HepG2 (cell line): ENCODE results near the gene CFAP99. TPM values are rescaled to one million over a fixed set of nuclear protein-coding genes. Genes with fewer than 3 reads are reported as not detected.

ENCODE experiments used
- CCDC6 ChIP-seq: sonication (generic); formaldehyde crosslinking; IDR thresholded peaks from 2 replicates; pipeline ENCODE4 v1.8.1; 2022; ENCODE audit warnings: mild to moderate bottlenecking, missing genetic modification reagents, moderate library complexity
- EHMT2 ChIP-seq: fragments of 200-600 bp; sonication (generic); IDR thresholded peaks from 2 replicates; pipeline ENCODE4 v1.7.0; 2017; ENCODE audit warnings: antibody characterized with exemption, low read depth, low read length, borderline replicate concordance
- FOXA3 ChIP-seq: IDR thresholded peaks from 2 replicates; pipeline ENCODE4 v1.6.1; 2016; ENCODE audit warnings: missing genetic modification reagents, missing compliant biosample characterization
- FOXC1 ChIP-seq: sonication (generic); formaldehyde crosslinking; IDR thresholded peaks from 2 replicates; pipeline ENCODE4 v1.8.0; 2022; ENCODE audit warnings: mild to moderate bottlenecking, missing genetic modification reagents, borderline replicate concordance
- HNF4A ChIP-seq: sonication (generic); formaldehyde crosslinking; IDR thresholded peaks from 2 replicates; pipeline ENCODE4 v1.4.0; 2020; ENCODE audit warnings: missing genetic modification reagents
- HNRNPK ChIP-seq: fragments of 200-400 bp; formaldehyde crosslinking; IDR thresholded peaks from 2 replicates; pipeline ENCODE4 v1.6.1; 2018; ENCODE audit warnings: low read length, low read depth, moderate library complexity, mild to moderate bottlenecking; ENCODE audit not compliant: poor library complexity, severe bottlenecking
- MAFK ChIP-seq, 2 experiments: IDR thresholded peaks in 1 of 2; conservative IDR thresholded peaks in 1 of 2; 2 replicates each; pipeline ENCODE4 v1.6.1; 2011; ENCODE audit warnings: improper control_type of control experiment in 2 of 2, low read length in 2 of 2
- MEIS1 ChIP-seq: sonication (generic); formaldehyde crosslinking; IDR thresholded peaks from 2 replicates; pipeline ENCODE4 v1.9.0; 2021; ENCODE audit warnings: mild to moderate bottlenecking, missing genetic modification reagents, moderate library complexity, borderline replicate concordance
- MIER2 ChIP-seq: IDR thresholded peaks from 2 replicates; pipeline ENCODE4 v1.6.1; 2016; ENCODE audit warnings: missing biosample characterization, missing genetic modification reagents
- MTA1 ChIP-seq: sonication (generic); formaldehyde crosslinking; IDR thresholded peaks from 2 replicates; pipeline ENCODE4 v1.4.0; 2020; ENCODE audit warnings: missing genetic modification reagents, mild to moderate bottlenecking, borderline replicate concordance
- MXD4 ChIP-seq: IDR thresholded peaks from 2 replicates; pipeline ENCODE4 v1.6.1; 2016; ENCODE audit warnings: mild to moderate bottlenecking, missing biosample characterization, missing genetic modification reagents
- NFATC3 ChIP-seq: sonication (generic); formaldehyde crosslinking; IDR thresholded peaks from 2 replicates; pipeline ENCODE4 v1.5.1; 2020; ENCODE audit warnings: mild to moderate bottlenecking, missing genetic modification reagents
- NR1H2 ChIP-seq: sonication (generic); formaldehyde crosslinking; IDR thresholded peaks from 2 replicates; pipeline ENCODE4 v1.8.1; 2022; ENCODE audit warnings: low read depth, missing genetic modification reagents, borderline replicate concordance
- NR2F2 ChIP-seq: IDR thresholded peaks from 2 replicates; pipeline ENCODE4 v1.6.1; 2012; ENCODE audit warnings: low read depth, inconsistent platforms, borderline replicate concordance
- RBM22 ChIP-seq: fragments of 200-400 bp; formaldehyde crosslinking; optimal IDR thresholded peaks from 2 replicates; pipeline ENCODE3; 2017; ENCODE audit warnings: mild to moderate bottlenecking, low read length, moderate library complexity
- SALL1 ChIP-seq: sonication (generic); formaldehyde crosslinking; IDR thresholded peaks from 2 replicates; pipeline ENCODE4 v1.8.0; 2022; ENCODE audit warnings: mild to moderate bottlenecking, missing genetic modification reagents
- SIX4 ChIP-seq: sonication (generic); formaldehyde crosslinking; IDR thresholded peaks from 2 replicates; pipeline ENCODE4 v1.4.0; 2020; ENCODE audit warnings: missing genetic modification reagents
- SMAD1 ChIP-seq: sonication (generic); formaldehyde crosslinking; IDR thresholded peaks from 2 replicates; pipeline ENCODE4 v1.4.0; 2020; ENCODE audit warnings: missing genetic modification reagents, low read depth, mild to moderate bottlenecking, borderline replicate concordance
- TERF1 ChIP-seq: sonication (generic); formaldehyde crosslinking; IDR thresholded peaks from 2 replicates; pipeline ENCODE4 v1.8.0; 2022; ENCODE audit warnings: mild to moderate bottlenecking, missing genetic modification reagents, moderate library complexity
- ZC3H4 ChIP-seq: sonication (generic); formaldehyde crosslinking; IDR thresholded peaks from 2 replicates; pipeline ENCODE4 v1.4.0; 2020; ENCODE audit warnings: missing genetic modification reagents, borderline replicate concordance
- ZKSCAN8 ChIP-seq: IDR thresholded peaks from 2 replicates; pipeline ENCODE4 v1.6.1; 2016; ENCODE audit warnings: borderline replicate concordance, missing genetic modification reagents, missing compliant biosample characterization
- ZNF235 ChIP-seq: sonication (generic); formaldehyde crosslinking; IDR thresholded peaks from 2 replicates; pipeline ENCODE4 v1.8.1; 2023; ENCODE audit warnings: mild to moderate bottlenecking, missing genetic modification reagents, borderline replicate concordance
- ZNF292 ChIP-seq: sonication (generic); formaldehyde crosslinking; IDR thresholded peaks from 2 replicates; pipeline ENCODE4 v1.8.1; 2022; ENCODE audit warnings: mild to moderate bottlenecking, low read depth, missing genetic modification reagents, borderline replicate concordance
- ZNF597 ChIP-seq: sonication (generic); formaldehyde crosslinking; IDR thresholded peaks from 2 replicates; pipeline ENCODE4 v1.5.0; 2020; ENCODE audit warnings: missing genetic modification reagents
- ZNF629 ChIP-seq: sonication (generic); formaldehyde crosslinking; conservative IDR thresholded peaks from 2 replicates; pipeline ENCODE4 v1.5.0; 2020; ENCODE audit warnings: missing genetic modification reagents
- ZNF883 ChIP-seq: sonication (generic); formaldehyde crosslinking; IDR thresholded peaks from 2 replicates; pipeline ENCODE4 v1.5.1; 2020; ENCODE audit warnings: mild to moderate bottlenecking, missing genetic modification reagents; ENCODE audit errors: not compliant biosample characterization
- ZSCAN5A ChIP-seq: sonication (generic); formaldehyde crosslinking; IDR thresholded peaks from 2 replicates; pipeline ENCODE4 v1.8.0; 2022; ENCODE audit warnings: mild to moderate bottlenecking, missing genetic modification reagents, borderline replicate concordance
- polyA plus RNA-seq, 8 experiments: library from polyadenylated mRNA; depleted of rRNA in 3 of 8; stranded (reverse) in 7 of 8; unstranded in 1 of 8; fragments of >200 nt; fragmentation: Illumina TruSeq in 4 of 8; extraction: Trizol in 4 of 8; gene quantifications; 2 replicates each; pipeline versions ENCODE4 v1.2.1 to v1.2.3, GENCODE V29; 2011 to 2016; ENCODE audit warnings: low read depth in 4 of 8, missing spikeins in 1 of 8, mixed read lengths in 1 of 8; ENCODE audit not compliant: insufficient read depth in 1 of 8
- total RNA-seq, 5 experiments: library from RNA; depleted of rRNA; stranded (reverse); fragments of >200 nt; fragmentation: Illumina TruSeq; extraction: Trizol; gene quantifications; 2 replicates each; pipeline ENCODE4 v1.2.3, GENCODE V29; 2016; ENCODE audit warnings: low read depth in 1 of 5

CFAP99 gene
- total and polyA plus RNA-seq, 2 of the 13 experiments (the other 11 are each of a cell fraction or from before 2014, with no cell fraction given): not detected

- TF ChIP-seq MEIS1: no peak
- TF ChIP-seq HNRNPK: no peak
- no peak; the same call in 1 of the 2 replicates for TF ChIP-seq NR1H2 (CRISPR knock-in tag)
- TF ChIP-seq ZNF597: no peak
- TF ChIP-seq NFATC3: no peak
- peak; percentile 76 for TF ChIP-seq SALL1 (CRISPR knock-in tag)
- peak; percentile 64; the same call in 1 of the 2 replicates for TF ChIP-seq ZKSCAN8
- TF ChIP-seq ZNF629 (CRISPR knock-in tag): no peak
- TF ChIP-seq ZC3H4 (CRISPR knock-in tag): no peak
- no peak for TF ChIP-seq SIX4 (CRISPR knock-in tag)
- TF ChIP-seq NR2F2: no peak
- no peak for TF ChIP-seq RBM22
- no peak for TF ChIP-seq FOXC1 (CRISPR knock-in tag)
- no peak for TF ChIP-seq MIER2 (CRISPR knock-in tag)
- no peak for TF ChIP-seq ZSCAN5A (CRISPR knock-in tag)
- no peak for TF ChIP-seq EHMT2
- peak; percentile 37; the same call in 1 of the 2 replicates for TF ChIP-seq HNF4A (CRISPR knock-in tag)
- TF ChIP-seq SMAD1 (CRISPR knock-in tag): no peak
- TF ChIP-seq TERF1 (CRISPR knock-in tag): no peak
- 0 out of 2 replicates have a peak, but pooled peaks have one; percentile 42 for TF ChIP-seq CCDC6 (CRISPR knock-in tag)
- peak; percentile 76 for TF ChIP-seq ZNF883
- peak; percentile 67; the same call in 1 of the 2 replicates for TF ChIP-seq ZNF235
- no peak for TF ChIP-seq MXD4 (CRISPR knock-in tag)
- no peak for TF ChIP-seq ZNF292 (CRISPR knock-in tag)
- TF ChIP-seq MAFK (conservative IDR thresholded peaks at IDR 0.05 in 1 of 2, IDR thresholded peaks at IDR 0.05 in 1 of 2; ENCODE audit: low read length in 2 of 2): no peak
- TF ChIP-seq MTA1: 0 out of 2 replicates have a peak, but pooled peaks have one; percentile 22
- TF ChIP-seq FOXA3: peak; percentile 31
Measured at GRCh38 chr4:2441393-2442174, 22.8 kb downstream of the CFAP99 start (continued).
